Glutamatergic neuron (in vitro differentiated cells): ENCODE results near the gene SNN. TPM values are rescaled to one million over a fixed set of nuclear protein-coding genes. Genes with fewer than 3 reads are reported as not detected.
A peak's percentile ranks its signal among the peaks of the same experiment; 100 is the strongest.

Source experiments
- DNase-seq: peaks from one replicate; pipeline ENCODE4 v3.0.0; 2022
- H3K27ac Mint-ChIP-seq: one replicate; pipeline ENCODE4 v1.8.0; 2020; ENCODE audit warnings: mild to moderate bottlenecking, mixed read lengths, inconsistent platforms; ENCODE audit not compliant: unreplicated experiment
- H3K27me3 Mint-ChIP-seq: one replicate; pipeline ENCODE4 v1.8.0; 2020; ENCODE audit warnings: mild to moderate bottlenecking, moderate library complexity, mixed read lengths, inconsistent platforms; ENCODE audit not compliant: unreplicated experiment
- H3K36me3 Mint-ChIP-seq: one replicate; pipeline ENCODE4 v1.8.0; 2020; ENCODE audit warnings: mild to moderate bottlenecking, mixed read lengths, inconsistent platforms; ENCODE audit not compliant: unreplicated experiment
- H3K4me1 Mint-ChIP-seq: one replicate; pipeline ENCODE4 v1.8.0; 2020; ENCODE audit warnings: mild to moderate bottlenecking, low read depth, mixed read lengths, inconsistent platforms; ENCODE audit not compliant: unreplicated experiment
- H3K4me3 Mint-ChIP-seq: one replicate; pipeline ENCODE4 v1.8.0; 2020; ENCODE audit warnings: mild to moderate bottlenecking, mixed read lengths, inconsistent platforms; ENCODE audit not compliant: unreplicated experiment
- H3K9me3 Mint-ChIP-seq: one replicate; pipeline ENCODE4 v1.8.0; 2020; ENCODE audit warnings: mild to moderate bottlenecking, moderate library complexity, mixed read lengths, inconsistent platforms; ENCODE audit not compliant: unreplicated experiment
- total RNA-seq: library from RNA; stranded (reverse); fragmentation: NEBNext Ultra II Directional; extraction: Animal tissue kit (Norgen Biotek cat#: 25700); gene quantifications from one replicate; pipeline ENCODE4 v1.2.1, GENCODE V29; 2021; ENCODE audit not compliant: unreplicated experiment
- TF ChIP-seq, protein P1 (sequence below): fragments of 200-600 bp; sonication (generic); IDR thresholded peaks from one replicate; pipeline ENCODE4 v1.5.0; 2021; ENCODE audit not compliant: partially characterized antibody, unreplicated experiment

The SNN gene
- total RNA-seq, 1 donor from 2014 or later, result 491 TPM

DNA sequence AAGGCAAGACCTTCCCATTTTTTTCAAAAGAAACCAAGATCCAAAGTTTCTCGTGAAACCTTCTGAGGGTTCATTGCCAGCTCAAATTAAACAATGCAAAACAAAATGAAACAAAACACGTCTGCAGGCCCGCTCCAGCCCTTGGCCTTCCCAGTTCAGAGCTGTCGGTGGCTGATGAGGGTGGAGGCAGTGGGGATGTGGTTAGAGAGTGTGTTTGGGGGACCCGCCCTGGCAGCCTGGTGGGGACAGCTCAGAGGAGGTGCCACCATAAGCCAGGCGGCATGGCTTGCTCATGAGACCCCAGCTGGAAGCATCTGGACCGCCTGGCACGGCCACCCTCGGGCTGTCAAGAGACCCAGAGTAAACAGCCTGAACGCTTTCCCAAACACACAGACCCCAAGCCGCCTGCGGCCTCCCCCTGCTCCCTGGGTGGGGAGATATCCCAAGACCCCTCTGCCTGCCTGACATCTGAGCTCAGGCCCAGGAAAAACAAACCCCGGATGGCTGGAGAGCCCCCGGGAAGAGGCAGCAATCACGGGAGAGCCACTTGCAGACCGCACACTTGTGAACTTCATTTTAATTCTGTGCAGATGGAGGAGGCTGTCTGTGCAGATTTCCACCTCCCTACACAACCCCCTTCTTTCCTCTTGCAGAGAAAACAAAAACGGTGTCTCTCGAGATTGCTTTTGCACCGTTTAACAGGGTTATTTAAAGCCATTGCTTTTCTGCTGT, 46.2 kb upstream of the SNN start:
- TF ChIP-seq, protein P1, sequence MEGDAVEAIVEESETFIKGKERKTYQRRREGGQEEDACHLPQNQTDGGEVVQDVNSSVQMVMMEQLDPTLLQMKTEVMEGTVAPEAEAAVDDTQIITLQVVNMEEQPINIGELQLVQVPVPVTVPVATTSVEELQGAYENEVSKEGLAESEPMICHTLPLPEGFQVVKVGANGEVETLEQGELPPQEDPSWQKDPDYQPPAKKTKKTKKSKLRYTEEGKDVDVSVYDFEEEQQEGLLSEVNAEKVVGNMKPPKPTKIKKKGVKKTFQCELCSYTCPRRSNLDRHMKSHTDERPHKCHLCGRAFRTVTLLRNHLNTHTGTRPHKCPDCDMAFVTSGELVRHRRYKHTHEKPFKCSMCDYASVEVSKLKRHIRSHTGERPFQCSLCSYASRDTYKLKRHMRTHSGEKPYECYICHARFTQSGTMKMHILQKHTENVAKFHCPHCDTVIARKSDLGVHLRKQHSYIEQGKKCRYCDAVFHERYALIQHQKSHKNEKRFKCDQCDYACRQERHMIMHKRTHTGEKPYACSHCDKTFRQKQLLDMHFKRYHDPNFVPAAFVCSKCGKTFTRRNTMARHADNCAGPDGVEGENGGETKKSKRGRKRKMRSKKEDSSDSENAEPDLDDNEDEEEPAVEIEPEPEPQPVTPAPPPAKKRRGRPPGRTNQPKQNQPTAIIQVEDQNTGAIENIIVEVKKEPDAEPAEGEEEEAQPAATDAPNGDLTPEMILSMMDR, result no peak
- Mint-ChIP-seq H3K27ac (peak overlapping the region; percentile 94), H3K9me3 (peaks cover 7% of the 10 kb centered on the region), H3K4me1 (peaks cover 11% of the 10 kb centered on the region), H3K4me3 (no peak overlapping the region), H3K36me3 (no peaks in the 10 kb centered on the region), H3K27me3 (peaks cover 2% of the 10 kb centered on the region)
- DNase-seq, result peak; percentile 60

DNA sequence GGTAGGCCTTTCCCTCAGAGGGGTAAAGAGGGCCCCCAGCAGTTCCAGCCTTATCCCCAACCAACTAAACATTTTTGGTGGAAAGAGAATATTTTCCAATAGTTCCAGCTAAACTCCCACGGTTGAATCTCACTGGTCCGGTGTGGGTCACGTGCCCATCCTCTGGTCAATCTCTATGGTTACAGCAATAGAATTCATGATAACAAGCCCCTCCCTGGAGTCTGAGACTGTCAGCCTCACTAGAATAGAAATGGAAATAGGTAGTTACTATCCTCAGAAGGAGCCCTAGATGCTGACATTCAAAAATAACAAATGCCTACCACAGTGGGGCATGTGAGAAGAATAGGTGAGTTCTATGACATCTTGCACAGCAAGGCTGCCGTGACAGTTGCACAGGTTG, 44.0 kb upstream of the SNN start:
- H3K27ac Mint-ChIP-seq, result no peak overlapping the region
- TF ChIP-seq, protein P1, result no peak
- peaks cover 2% of the 10 kb centered on the region for H3K27me3 Mint-ChIP-seq
- no peaks in the 10 kb centered on the region for H3K36me3 Mint-ChIP-seq
- H3K4me1 Mint-ChIP-seq, result peaks cover 13% of the 10 kb centered on the region
- no peak overlapping the region for H3K4me3 Mint-ChIP-seq
- H3K9me3 Mint-ChIP-seq, result peaks cover 8% of the 10 kb centered on the region
- DNase-seq, result no peak

DNA sequence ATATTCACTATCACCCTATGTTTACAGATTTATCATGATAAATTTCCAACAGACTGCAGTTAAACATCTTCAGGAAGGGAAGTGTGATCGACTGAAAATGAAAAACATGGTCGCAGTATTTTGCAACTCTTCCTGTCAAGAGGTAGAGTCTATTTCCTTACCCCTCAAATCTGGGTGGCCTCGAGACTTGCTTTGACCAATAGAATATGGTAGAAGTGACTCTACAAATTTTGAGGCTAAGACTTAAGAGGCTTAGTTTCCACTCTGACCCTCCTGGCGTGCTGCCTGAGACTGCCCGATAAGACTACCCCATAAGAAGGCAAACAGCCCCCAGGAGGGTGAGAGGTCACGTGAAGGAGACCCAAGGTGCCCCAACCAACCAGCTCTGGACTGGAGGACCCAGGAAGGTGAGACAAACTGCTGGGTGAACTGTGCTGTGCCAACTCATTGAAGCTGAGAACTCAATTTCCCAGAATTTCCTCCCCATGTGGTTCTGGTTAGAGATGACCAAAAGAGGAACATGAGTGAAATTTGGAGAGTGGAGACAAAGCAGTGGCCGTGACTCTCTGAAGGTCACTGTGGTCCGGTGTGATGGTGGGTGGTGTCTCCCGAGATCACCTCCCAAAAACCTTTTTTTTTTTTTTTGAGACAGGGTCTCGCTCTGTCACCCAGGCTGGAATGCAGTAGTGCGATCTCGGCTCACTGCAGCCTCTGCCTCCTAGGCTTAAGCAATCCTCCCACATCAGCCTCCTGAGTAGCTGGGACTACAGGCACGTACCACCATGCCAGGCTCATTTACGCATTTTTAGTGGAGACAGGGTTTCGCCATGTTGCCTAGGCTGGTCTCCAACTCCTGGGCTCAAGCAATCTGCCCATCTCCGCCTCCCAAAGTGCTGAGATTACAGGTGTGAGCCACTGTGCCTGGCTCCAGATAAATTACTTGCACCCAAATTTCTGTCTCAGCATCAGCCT, 43.3 kb upstream of the SNN start:
- no peaks in the 10 kb centered on the region for H3K36me3 Mint-ChIP-seq
- H3K4me3 Mint-ChIP-seq, result no peak overlapping the region
- H3K27ac Mint-ChIP-seq, result no peak overlapping the region
- H3K4me1 Mint-ChIP-seq, result peaks cover 13% of the 10 kb centered on the region
- DNase-seq, result no peak
- H3K27me3 Mint-ChIP-seq, result peaks cover 2% of the 10 kb centered on the region
- TF ChIP-seq, protein P1, result no peak
- peaks cover 8% of the 10 kb centered on the region for H3K9me3 Mint-ChIP-seq

DNA sequence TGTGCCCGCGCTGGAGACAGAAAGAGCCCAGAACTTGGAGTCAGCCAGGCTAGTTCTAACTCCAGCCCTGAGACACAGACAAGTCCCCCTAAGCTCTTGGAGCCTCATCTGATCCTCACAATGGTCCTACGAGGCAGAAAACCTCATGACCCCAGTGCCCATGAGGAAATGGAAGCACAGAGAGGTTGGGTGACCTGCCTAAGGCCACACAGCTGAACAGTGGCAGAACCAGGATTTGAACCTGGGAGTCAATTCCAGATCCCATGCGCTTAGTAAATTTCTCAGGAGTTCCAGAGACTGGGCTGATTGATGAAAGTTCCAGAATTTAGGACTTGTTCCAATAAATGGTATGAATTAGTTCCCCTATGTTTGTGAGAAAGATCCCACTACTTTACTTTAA, 42.5 kb upstream of the SNN start:
- Mint-ChIP-seq H3K27me3 (no peaks in the 10 kb centered on the region), H3K27ac (no peak overlapping the region), H3K4me3 (no peak overlapping the region), H3K9me3 (peaks cover 8% of the 10 kb centered on the region), H3K4me1 (peaks cover 13% of the 10 kb centered on the region), H3K36me3 (no peaks in the 10 kb centered on the region)
- TF ChIP-seq, protein P1, result no peak
- DNase-seq, result no peak
